HUES48 (cell line): ENCODE measurements around the gene SCAF1.

ENCODE experiments used
- H3K27ac ChIP-seq: one replicate; pipeline ENCODE4 v1.7.0; 2013; ENCODE audit warnings: low read depth, low read length, inconsistent platforms
- H3K27me3 ChIP-seq: 2 replicates; pipeline ENCODE4 v1.6.1; 2013; ENCODE audit warnings: mild to moderate bottlenecking, low read length; ENCODE audit not compliant: control insufficient read depth, insufficient read depth
- H3K36me3 ChIP-seq: 2 replicates; pipeline ENCODE4 v1.6.1; 2013; ENCODE audit warnings: low read length; ENCODE audit not compliant: control insufficient read depth, insufficient read depth
- H3K4me1 ChIP-seq: 2 replicates; pipeline ENCODE4 v1.6.1; 2013; ENCODE audit warnings: mild to moderate bottlenecking, low read length; ENCODE audit not compliant: control insufficient read depth, insufficient read depth
- H3K4me3 ChIP-seq: 2 replicates; pipeline ENCODE4 v1.5.1; 2013; ENCODE audit warnings: mild to moderate bottlenecking, low read depth, low read length
- H3K9ac ChIP-seq: 2 replicates; pipeline ENCODE4 v1.6.1; 2013; ENCODE audit warnings: mild to moderate bottlenecking, low read depth, low read length, moderate library complexity
- H3K9me3 ChIP-seq: 2 replicates; pipeline ENCODE4 v1.6.1; 2013; ENCODE audit warnings: low read length; ENCODE audit not compliant: control insufficient read depth, insufficient read depth

SCAF1 gene

GRCh38 chr19:49651820-49652550 lies 10.0 kb downstream of the SCAF1 start:
- H3K36me3 ChIP-seq: peaks cover 83% of the 10 kb centered on the region
- H3K27me3 ChIP-seq: no peaks in the 10 kb centered on the region
- H3K9ac ChIP-seq: no peak overlapping the region
- H3K4me1 ChIP-seq: peaks cover 5% of the 10 kb centered on the region; the same call in 1 of the 2 replicates
- no peaks in the 10 kb centered on the region for H3K9me3 ChIP-seq
- H3K27ac ChIP-seq: no peak overlapping the region
- no peak overlapping the region for H3K4me3 ChIP-seq

GRCh38 chr19:49652551-49653465 lies 10.8 kb downstream of the SCAF1 start:
- H3K27ac ChIP-seq: no peak overlapping the region
- no peaks in the 10 kb centered on the region for H3K27me3 ChIP-seq
- H3K36me3 ChIP-seq: peaks cover 82% of the 10 kb centered on the region
- H3K9ac ChIP-seq: no peak overlapping the region
- H3K4me1 ChIP-seq: peaks cover 5% of the 10 kb centered on the region; the same call in 1 of the 2 replicates
- no peaks in the 10 kb centered on the region for H3K9me3 ChIP-seq
- no peak overlapping the region for H3K4me3 ChIP-seq

- Histone ChIP-seq H3K9ac (no peak overlapping the region), H3K4me3 (no peak overlapping the region), H3K27ac (no peak overlapping the region), H3K4me1 (peaks cover 5% of the 10 kb centered on the region; the same call in 1 of the 2 replicates), H3K36me3 (peaks cover 81% of the 10 kb centered on the region), H3K27me3 (no peaks in the 10 kb centered on the region), H3K9me3 (no peaks in the 10 kb centered on the region)
Observed at GRCh38 chr19:49653466-49653806, 11.4 kb downstream of the SCAF1 start.

GRCh38 chr19:49654581-49654980 lies 12.6 kb downstream of the SCAF1 start:
- H3K9ac ChIP-seq: no peak overlapping the region

DNA sequence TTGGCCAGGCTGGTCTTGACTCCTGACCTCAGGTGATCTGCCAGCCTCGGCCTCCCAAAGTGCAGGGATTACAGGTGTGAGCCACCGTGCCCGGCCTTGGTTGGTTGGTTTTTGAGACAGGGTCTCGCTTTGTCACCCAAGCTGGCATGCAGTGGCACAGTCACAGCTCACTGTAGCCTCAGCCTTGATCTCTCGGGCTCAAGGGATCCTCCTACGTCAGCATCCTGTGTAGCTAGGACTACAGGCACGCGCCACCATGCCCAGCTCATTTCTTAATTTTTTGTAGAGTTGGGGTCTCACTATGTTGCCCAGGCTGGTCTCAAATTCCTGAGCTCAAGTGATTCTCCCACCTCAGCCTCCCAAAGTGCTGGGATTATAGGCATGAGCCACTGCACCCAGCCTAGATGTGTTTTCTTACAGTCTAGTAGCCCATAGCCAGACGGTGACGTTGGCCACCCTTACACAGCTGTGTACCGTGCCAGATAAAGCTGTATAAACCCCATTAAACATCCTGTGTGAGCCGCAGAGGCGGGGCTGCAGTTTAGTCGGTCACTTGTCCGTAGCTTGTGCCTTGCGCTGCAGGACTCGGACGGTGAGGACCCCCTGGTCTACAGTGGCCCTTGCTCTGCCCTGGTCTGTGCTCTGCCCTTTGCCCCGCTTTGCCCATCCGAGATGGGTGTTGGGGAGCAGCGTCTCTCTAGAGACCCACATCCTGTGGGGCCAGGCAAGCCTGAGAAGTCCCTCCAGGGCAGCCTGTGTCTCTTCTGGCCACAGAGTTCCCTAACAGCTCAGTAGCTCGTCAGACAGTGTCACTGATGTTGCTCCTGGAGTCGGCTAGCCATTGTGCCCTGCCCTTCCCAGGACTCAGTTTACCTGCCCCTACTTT lies 13.8 kb downstream of the SCAF1 start:
- Histone ChIP-seq H3K9ac (no peak overlapping the region), H3K27me3 (no peaks in the 10 kb centered on the region), H3K4me1 (peaks cover 5% of the 10 kb centered on the region; the same call in 1 of the 2 replicates), H3K36me3 (peaks cover 85% of the 10 kb centered on the region), H3K27ac (peak overlapping the region; percentile 70), H3K9me3 (peaks cover 7% of the 10 kb centered on the region; the same call in 1 of the 2 replicates), H3K4me3 (no peak overlapping the region)

More at GRCh38 chr19:49654581-49654980, 12.6 kb downstream of the SCAF1 start:
- H3K27me3 ChIP-seq: no peaks in the 10 kb centered on the region
- no peaks in the 10 kb centered on the region for H3K9me3 ChIP-seq
- H3K4me3 ChIP-seq: no peak overlapping the region
- peaks cover 84% of the 10 kb centered on the region for H3K36me3 ChIP-seq
- H3K4me1 ChIP-seq: peaks cover 5% of the 10 kb centered on the region; the same call in 1 of the 2 replicates
- H3K27ac ChIP-seq: no peak overlapping the region

GRCh38 chr19:49656456-49657109 lies 14.6 kb downstream of the SCAF1 start:
- Histone ChIP-seq H3K4me1 (peaks cover 5% of the 10 kb centered on the region; the same call in 1 of the 2 replicates), H3K36me3 (peaks cover 86% of the 10 kb centered on the region), H3K27ac (peak overlapping the region; percentile 70), H3K4me3 (no peak overlapping the region), H3K27me3 (no peaks in the 10 kb centered on the region), H3K9ac (no peak overlapping the region), H3K9me3 (peaks cover 7% of the 10 kb centered on the region; the same call in 1 of the 2 replicates)

- no peak overlapping the region for H3K9ac ChIP-seq
- peaks cover 7% of the 10 kb centered on the region; the same call in 1 of the 2 replicates for H3K9me3 ChIP-seq
- peaks cover 92% of the 10 kb centered on the region for H3K36me3 ChIP-seq
- no peak overlapping the region for H3K4me3 ChIP-seq
- H3K4me1 ChIP-seq: peaks cover 5% of the 10 kb centered on the region; the same call in 1 of the 2 replicates
- peak overlapping the region; percentile 70 for H3K27ac ChIP-seq
- H3K27me3 ChIP-seq: no peaks in the 10 kb centered on the region
Observed at GRCh38 chr19:49657493-49658138, 15.6 kb downstream of the SCAF1 start.

DNA sequence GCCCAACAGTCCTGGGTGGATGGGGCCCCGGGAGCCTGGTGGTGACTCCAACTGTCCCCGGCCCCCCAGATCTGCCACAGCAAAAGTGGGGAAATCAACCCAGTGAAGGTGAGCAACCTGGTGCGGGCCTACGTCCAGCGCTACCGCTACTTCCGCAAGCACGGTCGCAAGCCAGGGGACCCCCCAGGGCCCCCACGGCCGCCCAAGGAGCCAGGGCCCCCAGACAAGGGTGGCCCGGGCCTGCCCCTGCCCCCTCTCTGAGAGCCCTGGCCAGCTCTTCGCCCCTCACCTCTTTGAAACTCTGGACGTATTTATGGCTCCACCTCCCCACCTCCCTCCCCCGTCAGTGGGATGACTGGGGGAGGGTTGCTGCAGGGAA lies 16.1 kb downstream of the SCAF1 start:
- Histone ChIP-seq H3K4me1 (peaks cover 5% of the 10 kb centered on the region; the same call in 1 of the 2 replicates), H3K36me3 (peaks cover 92% of the 10 kb centered on the region), H3K27ac (no peak overlapping the region), H3K9me3 (peaks cover 7% of the 10 kb centered on the region; the same call in 1 of the 2 replicates), H3K9ac (no peak overlapping the region), H3K4me3 (no peak overlapping the region), H3K27me3 (no peaks in the 10 kb centered on the region)

DNA sequence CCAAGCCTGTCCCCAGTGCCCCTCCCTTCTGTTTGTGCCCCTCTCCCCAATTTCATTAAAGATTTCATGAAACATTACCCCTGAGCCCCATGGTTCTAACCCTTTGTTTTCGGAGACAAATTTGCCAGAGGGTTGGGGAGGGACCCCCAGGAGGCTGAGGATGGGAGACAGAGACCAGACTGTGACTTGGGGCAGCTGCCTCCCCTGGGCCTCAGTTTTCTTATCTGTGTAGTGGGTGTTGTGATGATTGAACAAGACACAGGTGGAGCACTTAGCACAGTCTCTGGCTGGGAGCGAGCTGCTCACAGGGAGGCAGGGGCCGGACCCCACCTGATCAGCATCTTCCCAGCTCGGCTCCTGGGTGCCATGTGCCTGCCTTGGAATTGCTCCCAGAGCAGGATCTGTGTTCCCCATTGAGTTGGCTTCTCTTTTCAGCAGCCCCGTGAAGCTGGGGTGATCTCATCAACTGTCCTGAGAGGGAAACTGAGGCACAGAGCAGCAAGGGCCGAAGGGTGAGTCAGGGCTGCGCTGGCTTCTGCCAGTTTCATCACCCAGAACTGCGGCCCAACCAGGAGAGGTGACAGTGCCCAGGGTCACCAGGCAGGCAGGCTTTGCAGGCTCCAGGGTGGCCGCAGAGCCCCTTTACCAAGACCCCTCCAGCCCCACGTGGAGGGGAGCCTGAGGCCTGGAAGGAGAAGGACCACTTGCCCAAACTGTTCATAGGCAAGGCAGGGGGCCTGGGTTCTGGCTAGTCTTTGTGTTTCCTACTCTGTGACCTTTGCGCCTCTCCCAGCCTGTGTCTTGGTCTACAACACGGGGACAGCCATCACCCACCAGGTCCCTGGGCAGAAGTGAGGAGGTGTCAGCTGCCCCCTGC lies 16.8 kb downstream of the SCAF1 start:
- Histone ChIP-seq H3K27me3 (no peaks in the 10 kb centered on the region), H3K4me1 (peaks cover 5% of the 10 kb centered on the region; the same call in 1 of the 2 replicates), H3K36me3 (peaks cover 88% of the 10 kb centered on the region), H3K9me3 (peaks cover 7% of the 10 kb centered on the region; the same call in 1 of the 2 replicates), H3K4me3 (no peak overlapping the region), H3K27ac (no peak overlapping the region), H3K9ac (no peak overlapping the region)
